ENCODE measurements around the gene TMEM42.

Gene TMEM42

GRCh38 chr3:44875596-44875995 lies 13.9 kb downstream of the TMEM42 start:
- no peak for DNase-seq

DNA sequence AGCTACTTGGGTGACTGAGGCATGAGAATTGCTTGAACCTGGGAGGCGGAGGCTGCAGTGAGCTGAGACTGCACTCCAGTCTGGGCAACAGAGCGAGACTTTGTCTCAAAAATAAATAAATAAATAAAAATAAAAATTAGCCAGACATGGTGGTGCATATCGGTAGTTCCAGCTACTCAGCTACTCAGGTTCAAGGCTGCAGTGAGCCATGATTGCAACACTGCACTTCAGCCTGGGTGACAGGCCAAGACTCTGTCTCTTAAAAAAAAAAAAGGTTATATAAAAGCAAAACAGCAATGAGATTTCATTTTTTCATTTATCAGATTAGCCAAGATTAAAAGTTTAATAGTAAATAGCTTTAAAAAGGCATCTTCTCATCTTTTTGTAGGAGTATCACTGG lies 15.6 kb downstream of the TMEM42 start:
- no peak for DNase-seq

GRCh38 chr3:44880284-44880683 lies 18.6 kb downstream of the TMEM42 start:
- DNase-seq, result no peak

- no peak for DNase-seq
Observed at GRCh38 chr3:44883213-44883955, 21.7 kb downstream of the TMEM42 start.

- DNase-seq, result no peak
Observed at GRCh38 chr3:44883999-44884431, 22.3 kb downstream of the TMEM42 start.

DNA sequence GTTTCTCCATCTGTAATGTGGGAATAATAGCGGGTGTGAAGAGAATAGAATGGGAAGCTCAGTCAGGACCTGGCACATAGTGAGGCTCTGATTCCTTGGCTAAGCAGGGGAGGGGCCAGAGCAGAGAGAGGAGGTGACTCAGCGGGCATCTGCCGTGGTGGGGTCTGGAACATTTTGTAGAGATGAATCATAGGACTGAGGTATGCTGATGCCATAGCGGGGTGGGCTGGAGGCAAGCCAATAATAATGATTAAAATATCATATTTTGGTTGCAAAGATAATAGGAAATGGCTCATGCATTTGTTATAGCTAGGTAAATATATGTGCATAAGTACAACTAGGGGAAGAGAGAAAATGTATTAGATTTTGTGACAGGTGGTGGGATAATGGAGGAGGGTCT lies 23.9 kb downstream of the TMEM42 start:
- no peak for DNase-seq

DNA sequence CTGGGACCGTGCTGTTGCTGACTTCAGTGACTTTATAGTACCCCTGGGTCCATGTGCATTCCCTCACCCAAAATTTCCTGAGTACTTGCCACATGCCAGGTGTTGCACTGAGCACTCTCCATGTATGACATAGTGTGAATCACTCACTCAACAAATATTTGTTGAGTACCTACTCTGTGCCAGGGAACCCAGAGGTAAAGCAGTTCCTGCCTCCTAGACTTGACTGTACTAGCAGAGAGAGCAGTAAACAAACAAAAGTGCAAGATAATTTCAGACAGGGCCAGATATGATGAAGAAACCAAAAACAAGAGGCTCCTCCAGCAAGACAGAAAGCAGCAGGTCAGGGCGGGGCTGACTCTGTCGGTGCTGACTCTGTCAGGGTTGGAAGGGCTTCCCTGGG lies 24.8 kb downstream of the TMEM42 start:
- DNase-seq, result no peak

DNA sequence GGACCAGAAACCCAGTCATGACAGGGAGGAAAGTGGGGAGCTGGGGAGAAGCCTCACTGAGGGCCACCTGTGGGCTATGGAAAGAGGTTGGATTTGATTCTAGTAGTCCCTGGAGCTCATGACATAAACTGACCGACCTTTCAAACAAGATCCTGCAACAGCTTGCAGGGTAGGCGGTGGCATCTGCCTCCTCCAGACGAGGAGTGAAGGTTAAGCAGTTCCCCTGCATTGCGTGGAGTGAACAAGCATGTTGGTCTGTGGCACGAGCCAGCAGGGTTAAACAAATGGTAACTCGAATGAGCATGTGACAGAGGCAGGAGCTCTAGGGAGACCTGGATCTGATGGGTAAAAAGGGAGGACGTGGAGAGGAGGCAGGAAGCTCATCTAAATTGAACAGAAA lies 25.4 kb downstream of the TMEM42 start:
- DNase-seq, result no peak

GRCh38 chr3:44890258-44890657 lies 28.5 kb downstream of the TMEM42 start:
- DNase-seq, result no peak

DNA sequence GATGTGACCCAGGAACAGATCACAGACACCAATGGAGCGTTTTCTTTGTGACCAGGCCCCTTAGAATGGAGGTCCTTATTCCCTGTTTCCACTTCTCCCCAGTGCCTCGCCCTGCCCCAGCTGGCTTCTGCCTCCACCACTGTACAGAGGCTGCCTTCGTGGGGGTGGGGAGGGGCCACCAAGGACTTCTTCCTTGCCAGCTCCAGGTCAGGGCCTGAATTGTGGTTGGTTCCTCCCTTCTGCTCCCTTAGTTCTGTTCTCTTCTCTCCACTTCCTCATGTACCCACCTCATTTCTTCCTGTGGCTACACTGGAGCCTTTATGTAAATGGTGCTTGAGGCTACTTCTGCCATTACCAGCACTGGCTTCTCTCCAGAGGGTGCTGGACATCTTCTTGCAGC lies 29.1 kb downstream of the TMEM42 start:
- no peak for DNase-seq

DNA sequence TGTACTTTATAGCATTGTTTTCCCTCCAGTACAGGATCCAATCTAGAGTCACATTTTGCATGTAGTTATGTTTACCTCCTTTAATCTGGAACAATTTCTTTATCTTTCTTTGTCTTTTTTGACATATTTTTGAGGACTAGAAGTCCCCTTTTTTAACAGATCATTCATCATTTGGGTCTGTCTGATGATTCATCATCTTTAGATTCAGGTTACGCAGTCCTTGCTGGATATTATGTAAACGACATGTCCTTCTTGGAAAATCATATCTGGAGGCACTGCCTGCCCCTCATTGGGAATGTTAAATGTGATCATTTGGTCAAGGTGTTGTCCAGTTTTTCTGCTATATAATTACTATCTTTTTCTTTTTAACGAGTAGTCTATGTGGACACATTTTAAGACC lies 31.0 kb downstream of the TMEM42 start:
- no peak for DNase-seq

DNA sequence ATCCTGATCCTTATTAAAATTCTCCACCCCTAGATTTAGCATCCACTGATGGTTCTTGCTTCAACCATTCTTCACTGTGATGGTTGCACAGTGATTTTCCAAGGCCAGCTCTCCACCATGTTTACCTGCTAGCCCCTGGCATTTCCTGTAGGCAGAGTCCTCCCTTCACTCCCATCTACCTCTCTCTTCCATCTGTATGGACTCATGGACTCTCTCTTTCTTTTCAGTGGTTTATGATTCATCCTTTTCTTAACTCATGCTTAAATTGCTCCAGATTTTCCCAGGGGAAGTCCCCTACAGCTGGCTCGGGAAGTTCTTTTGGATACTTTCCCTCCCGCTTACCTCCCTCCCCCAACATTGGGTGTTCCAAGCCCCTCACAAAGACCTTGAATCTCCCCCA lies 31.4 kb downstream of the TMEM42 start:
- DNase-seq, result no peak

GRCh38 chr3:44894485-44894884 lies 32.8 kb downstream of the TMEM42 start:
- DNase-seq, result no peak

- DNase-seq, result no peak
Observed at GRCh38 chr3:44896440-44896839, 34.7 kb downstream of the TMEM42 start.

DNA sequence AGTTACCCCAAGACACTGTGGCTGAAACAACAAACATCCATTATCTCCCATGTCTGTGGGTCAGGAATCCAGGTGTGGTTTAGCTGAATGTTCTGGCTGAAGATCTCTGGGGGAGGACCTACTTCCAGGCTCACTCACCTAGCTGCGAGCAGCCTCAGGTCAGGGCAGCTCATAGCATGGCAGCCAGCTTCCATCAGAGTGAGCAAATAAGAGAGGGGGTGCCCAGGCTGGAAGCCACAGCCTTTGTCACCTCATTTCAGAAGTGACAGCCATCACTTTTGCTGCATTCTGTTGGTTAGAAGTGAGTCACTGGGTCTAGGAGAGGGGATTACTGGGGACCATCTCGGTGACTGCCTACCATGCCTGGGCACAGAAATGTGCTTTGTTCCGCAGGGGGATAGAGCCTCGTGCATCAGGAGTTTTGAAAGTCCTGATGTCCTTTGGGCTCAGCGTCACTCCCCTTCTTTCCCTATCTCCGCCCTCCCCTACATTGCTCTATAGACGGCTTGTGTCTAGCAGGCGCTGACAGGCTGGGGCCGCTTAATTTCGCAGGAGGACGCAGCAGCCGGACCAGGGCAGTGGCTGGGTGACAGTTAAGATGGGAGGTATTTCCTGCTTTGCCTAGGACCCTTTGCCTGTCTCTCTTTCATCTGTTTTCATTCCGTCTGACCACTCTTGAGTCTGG lies 38.1 kb downstream of the TMEM42 start:
- DNase-seq, result no peak

DNA sequence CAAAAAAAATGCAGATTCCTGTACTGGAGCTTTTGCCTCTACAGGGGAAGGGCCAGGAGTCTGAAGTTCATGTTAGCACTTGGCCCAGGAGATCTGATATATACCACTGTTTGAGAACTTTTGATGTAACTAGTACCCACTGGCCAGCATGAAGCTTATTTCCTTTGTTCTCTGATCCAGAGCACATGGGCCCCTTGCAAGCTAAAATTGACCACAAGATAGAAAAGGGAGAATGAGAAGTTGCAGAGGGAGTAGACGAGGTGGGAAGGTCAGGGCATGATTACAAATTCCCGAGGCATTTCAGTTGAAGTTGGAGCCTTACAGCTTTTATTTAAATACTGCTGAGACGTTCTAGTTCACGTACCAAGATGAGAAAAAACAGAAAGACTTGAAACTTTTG lies 40.9 kb downstream of the TMEM42 start:
- DNase-seq, result no peak

DNA sequence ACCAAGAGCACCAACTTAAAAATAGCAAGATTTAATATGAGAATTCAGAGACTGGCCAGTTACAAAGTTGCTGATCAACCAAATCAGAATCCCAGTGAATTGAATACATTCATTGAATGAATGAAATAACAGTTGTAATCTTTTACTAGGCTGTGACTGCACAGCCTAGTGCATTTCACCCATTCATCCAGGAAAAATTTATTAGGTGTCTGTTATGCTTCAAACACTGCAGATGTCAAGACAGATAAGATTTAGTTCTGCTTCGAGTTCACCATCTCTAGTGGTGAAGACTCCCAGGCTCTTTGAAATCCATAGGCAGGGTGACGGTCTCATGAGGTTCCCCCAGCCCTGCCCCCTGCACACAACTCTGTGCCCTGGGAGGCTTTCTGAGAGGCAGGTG lies 41.6 kb downstream of the TMEM42 start:
- DNase-seq, result no peak

DNA sequence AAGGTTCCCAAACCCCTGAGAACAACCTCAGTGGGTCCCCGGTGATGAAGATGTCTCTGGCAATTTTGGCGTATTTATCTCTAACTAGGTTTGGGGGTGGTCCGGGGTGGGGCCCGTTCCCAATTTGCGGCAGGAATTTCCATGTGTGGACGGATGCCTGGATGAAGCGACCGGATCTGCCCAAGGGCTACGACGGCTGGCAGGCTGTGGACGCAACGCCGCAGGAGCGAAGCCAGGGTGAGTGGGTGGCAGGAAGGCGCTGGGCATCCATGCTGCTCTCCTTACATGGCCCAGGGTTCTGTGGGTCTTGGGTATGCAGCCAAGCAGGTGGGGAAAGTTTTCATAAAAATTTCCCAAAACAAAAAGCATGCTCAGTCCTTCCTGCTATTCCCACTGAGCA lies 42.0 kb downstream of the TMEM42 start:
- DNase-seq, result no peak

DNA sequence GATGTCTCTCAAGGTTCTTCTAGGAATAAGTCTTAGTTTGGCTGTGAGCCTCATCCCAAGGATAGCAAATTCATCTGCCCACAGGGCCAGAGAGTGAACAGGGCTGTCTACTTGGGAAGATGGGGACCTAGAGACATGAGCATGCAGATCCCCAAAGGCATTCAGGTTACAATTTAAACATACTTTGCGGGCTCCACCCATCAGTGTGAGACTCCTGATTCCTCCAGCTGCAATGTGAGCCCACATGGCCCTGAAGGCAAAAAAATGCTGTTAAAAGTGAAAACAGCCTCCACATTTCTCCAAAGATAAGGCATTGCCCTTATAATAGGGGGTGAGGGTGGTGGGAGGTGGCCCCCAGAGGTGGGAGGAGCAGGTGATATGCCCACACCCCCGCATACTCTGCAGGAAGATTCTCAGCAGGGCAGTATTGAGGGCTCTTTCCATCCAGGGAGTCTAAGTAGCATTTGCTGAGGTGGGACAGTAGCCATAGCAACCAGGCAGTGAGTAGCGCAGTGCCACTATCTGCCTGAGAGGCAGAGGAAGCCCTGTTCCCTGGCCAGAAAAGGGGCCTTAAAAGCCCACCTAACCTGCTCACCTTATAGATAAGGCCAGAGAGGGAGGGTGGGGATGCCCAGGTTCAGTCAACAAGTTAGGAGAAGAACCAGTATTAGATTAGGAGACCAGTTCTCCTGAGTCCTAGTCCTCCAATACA lies 43.9 kb downstream of the TMEM42 start:
- DNase-seq, result no peak

DNA sequence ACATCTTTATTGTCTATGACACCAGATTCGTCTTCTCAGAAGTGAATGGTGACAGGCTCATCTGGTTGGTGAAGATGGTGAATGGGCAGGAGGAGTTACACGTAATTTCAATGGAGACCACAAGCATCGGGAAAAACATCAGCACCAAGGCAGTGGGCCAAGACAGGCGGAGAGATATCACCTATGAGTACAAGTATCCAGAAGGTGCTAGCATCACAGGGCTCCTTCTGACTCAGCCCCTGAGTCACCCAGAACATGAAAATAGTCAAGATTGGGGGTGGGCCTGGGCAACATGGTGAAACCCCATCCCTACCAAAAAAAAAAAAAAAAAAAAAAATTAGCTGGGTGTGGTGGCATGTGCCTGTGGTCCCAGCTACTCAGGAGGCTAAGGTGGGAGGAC lies 45.3 kb downstream of the TMEM42 start:
- DNase-seq, result no peak

- no peak for DNase-seq
Observed at GRCh38 chr3:44907612-44908011, 45.9 kb downstream of the TMEM42 start.

GRCh38 chr3:44909063-44909462 lies 47.4 kb downstream of the TMEM42 start:
- DNase-seq, result no peak

DNA sequence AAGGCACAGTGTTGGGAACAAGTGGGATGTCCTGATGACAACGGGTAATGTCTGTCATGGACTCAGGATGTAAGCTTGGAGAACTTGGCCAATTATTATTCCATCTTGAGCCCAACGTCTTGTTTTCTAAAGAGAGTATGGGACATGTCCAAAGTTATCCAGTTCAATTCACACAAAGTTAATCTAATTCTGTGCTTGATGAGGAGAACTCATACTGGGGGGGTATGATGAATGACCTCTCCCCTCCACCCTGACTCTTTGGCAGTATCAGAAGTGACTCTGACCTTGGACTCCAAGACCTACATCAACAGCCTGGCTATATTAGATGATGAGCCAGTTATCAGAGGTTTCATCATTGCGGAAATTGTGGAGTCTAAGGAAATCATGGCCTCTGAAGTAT lies 49.0 kb downstream of the TMEM42 start:
- DNase-seq, result no peak

- peak; percentile 10 for DNase-seq
Observed at GRCh38 chr3:44913868-44914468, 52.3 kb downstream of the TMEM42 start.

Measured in NCI-H187 treated with DMSO at 0.1 percent for 48 hours (cell line).